GM18508 (cell line): Measurements from ENCODE around the gene LRPAP1.
"Not testable (repeated sequence)": the region's sequence is repeated elsewhere in the genome, so short reads cannot be mapped to it uniquely, and the experiment has no call there.

ENCODE experiments used
- ATAC-seq: cut with Tn5 transposase; IDR thresholded peaks from one replicate; pipeline ENCODE4 v1.9.1; 2021; ENCODE audit warnings: moderate number of reproducible peaks; ENCODE audit not compliant: insufficient read depth, unreplicated experiment

The LRPAP1 gene

DNA sequence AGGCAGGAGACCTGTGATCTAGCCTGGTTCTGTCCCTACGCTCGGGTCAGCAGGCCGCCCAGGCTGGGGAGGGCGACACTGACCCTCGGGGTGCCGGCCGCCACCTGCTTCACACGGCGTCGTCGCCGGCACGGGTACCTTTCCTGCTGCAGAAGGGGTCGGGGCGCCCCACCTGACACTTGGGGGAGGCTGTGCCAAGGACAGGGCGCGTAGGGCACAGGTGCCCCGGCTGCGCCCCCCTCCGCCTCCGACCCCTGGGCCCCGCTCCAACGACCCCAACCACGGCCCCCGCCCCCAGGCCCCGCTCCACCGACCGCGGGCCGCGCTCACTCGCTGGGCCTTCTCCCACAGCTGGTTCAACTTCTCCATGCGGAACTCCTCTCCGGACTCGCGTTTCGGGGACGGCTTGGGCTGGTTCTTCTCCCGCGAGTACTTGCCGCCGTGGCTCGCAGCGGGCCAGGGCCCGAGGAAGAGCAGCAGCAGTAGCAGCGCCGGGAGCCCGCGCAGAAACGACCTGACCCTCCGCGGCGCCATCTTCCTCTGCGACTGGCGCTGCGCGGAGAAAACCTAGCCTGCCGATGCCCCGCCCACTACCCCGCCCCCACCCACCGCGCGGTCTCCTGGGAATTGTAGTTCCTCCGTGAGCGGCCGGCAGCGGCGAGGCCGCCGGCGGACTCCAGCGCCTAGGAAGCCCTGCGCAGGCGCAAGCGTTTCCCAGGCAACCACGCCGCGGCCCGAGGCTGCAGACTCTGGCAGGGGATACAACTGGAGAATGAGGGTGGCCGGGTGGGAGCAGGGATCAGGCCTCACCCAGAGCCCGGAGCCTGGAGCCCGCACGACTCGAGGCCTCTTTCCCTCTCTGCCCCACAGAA, at the start of gene LRPAP1:
TSS of gene LRPAP1 (minus strand) at position 544 of the 872 bp plus-strand sequence. CDS start at position 534, 10 bp downstream.
- no peak for ATAC-seq

DNA sequence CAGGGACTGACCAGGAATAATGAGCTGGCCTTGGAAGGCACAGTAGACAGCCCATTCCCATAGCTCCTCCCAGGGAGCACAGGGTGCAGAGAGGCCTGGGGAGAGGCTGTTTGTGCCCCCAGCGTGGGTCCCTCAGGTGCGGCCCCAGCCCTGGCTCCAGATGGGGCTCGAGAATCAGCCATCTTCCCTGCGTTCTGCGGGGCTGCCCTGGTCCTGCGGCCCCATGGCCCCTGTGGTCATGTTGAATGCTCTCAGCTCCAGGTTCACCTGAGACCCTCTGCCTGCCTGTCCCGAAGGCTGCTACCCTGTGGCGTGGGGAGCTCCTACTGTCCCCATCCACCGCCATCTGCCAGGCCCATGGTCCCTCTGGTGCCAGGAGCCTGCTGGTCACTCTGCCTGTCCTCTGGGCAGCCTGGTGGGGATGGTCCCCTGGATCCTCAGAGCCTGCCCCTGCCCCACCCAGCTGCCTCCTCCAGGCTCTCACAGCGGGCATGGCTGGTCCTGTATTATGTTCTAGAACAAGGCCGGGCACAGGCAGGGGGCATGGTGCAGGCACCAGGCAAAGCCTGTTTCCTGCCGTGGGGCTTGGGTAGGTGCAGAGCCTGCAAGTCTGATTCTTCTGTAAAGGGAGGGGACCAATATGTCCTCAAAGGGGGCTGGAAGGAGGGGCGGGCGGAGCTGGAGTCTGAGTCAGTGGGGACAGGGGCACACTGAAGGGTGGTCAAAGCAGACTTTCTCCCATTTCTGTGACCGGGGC, 49.3 kb upstream of the LRPAP1 start:
- ATAC-seq, result not testable (repeated sequence)

DNA sequence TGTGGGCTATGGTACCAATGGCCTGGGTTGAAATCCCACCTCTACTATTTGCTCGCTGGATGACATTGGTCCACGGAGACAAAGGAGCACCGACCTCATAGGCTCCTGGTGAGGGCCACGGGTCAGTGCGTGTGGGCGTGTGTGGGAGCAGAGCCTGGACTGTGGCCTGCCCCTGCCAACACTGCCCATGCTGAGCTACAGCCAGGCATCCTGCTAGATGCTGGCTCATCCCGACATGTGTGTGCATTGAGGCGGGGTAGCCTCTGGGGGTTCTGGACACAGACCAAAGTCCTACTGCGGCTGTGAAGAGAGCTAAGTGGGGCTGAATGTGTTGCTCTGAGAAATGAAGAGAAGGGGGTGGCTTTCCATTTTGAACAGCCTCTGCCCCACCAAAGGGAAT, 48.6 kb upstream of the LRPAP1 start:
- ATAC-seq, result not testable (repeated sequence)

- not testable (repeated sequence) for ATAC-seq
These were observed 46.4 kb upstream of the LRPAP1 start for GRCh38 chr4:3578527-3579144.

DNA sequence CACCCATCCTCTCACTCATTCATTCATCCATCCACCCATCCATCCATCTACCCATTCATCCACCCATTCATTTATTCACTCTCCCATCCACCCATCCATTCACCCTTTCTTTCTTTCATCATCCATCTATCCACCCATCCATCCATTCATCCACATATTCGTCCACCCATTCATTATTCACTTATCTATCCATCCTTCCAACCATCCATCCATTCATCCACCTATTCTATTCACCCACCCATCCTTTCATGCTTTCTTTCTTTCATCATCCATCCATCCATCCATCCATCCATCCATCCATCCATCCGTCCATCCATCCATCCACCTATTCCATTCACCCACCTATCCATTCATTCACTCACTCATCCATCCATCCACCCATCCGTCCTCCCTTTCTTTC, 45.8 kb upstream of the LRPAP1 start:
- not testable (repeated sequence) for ATAC-seq

DNA sequence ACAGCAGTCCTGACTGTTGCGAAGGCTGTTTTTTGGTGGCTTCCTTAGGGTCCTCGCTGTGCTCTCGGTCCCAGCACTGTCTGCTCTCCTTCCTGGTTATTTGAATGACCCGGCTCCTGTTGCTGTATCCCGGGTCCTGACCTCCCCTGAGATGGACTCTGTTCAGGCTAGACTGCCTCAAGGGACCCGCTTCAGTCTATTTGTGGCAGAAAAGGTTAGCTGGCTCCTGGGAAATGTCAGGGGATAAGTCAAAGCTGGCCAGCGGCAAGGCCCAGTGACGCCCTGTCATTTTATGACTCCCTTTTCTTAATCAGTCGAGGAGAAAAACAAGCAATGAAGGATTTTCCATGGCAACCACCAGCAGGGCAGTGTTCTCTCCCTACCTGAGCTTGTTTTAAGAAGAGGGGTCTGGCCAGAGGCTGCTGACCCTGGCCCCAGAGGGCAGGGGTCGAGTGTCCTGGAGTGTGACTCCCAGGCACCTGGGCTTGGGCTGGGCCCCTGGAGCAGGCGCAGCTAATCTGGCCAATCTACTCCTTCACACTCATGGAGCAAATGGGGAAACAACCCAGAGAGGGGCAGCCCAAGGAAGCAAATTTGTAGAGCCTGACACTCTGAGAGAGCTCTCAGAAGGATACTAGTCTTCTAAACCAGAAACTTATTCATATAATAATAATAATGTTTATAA, 45.1 kb upstream of the LRPAP1 start:
- ATAC-seq, result not testable (repeated sequence)

DNA sequence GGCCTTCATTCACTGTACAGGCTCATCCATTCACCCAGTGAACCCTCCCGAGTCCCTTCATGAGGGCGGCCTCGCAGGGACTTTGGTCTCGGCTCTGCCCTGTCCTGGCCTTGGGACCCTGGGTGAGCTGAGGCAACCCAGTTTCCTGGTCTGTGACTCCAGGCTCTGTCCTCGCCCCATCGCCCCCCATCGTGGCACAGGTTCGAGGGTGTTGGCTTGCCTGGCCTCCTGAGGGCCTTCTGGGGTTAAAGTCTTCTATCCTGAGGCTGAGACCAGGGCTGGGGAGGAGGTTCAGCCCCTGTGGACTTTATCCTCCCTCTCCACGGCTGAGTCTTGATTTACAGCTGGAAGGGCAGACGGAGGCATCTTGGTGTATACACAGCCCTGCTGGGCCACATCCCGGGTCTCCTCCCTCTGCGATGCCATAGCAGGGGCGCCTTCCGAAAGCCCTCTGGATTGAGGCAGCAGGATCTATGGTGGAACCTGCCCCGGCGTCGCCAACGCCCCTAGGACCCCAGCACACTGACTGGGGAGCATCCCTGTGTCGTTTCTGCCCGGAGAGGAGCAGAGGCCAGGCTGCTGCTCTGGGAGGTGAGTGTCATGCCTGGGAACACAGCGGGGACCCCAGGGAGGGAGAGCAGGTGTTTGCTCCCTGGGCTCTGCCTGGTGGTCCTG, 44.4 kb upstream of the LRPAP1 start:
- ATAC-seq, result not testable (repeated sequence)

DNA sequence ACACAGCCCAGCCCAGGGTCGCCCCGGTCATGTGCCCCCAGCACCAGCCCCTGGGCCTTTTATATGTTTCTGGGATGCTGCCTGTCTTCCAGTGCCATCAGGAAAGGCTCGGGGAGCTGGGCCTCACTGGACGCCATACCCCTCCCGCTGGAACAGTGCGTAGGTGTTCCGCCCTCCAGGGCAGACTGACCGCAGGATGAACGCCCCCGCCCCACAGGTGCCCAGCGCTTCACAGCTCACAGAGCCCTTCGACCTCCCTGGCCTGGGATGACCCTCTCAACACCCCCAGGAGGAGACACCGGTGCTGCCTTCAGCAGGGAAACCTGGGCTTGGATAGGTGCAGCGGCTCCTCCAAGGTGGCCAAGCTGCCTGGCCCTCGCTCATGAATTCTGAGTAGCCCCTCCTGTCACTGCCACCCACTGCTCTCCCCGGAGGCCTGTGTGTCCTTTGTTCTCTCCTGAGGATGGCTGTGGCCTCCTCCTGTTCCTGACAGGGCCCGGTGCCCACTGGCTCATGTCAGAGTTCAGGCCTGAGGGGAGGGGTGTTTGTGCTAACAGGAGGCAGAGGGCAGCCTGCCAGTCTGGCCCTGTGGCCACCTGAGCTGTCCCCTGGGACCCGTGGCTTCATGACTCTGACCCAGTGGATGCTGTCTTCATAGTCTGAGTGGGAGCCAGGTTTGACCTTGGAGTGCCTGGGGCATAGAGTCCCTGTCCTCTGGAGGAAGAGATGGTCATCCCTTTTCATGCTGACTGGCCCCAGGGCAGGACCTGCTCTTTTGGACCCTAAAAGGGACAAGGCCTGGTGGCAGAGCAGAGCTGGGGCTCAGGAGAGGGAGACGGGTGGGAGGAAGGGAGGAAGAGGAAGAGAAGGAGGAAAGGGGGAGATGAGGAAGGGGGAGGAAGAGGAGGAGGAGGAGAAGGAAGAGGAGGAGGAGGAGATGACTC, 43.5 kb upstream of the LRPAP1 start:
- not testable (repeated sequence) for ATAC-seq

DNA sequence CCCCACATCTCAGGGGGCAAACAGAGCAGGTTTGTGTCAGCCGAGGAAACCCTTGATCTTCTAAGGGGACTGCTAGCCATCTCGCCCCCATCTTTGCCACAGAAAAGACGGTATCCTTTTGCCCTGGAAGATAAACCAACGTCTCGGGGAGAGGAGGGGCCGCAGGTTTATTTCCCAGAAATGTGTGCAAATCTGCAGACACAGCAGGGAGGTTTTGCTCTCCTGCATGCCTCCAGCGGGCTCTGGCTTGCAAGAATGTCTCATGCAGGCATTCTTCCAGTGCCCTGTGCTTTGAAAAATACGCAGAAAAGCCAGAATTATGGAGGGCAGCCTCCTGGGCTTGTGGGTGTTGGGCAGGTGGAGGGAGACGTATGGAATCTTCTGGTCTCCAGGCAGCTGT, 42.6 kb upstream of the LRPAP1 start:
- ATAC-seq, result not testable (repeated sequence)

DNA sequence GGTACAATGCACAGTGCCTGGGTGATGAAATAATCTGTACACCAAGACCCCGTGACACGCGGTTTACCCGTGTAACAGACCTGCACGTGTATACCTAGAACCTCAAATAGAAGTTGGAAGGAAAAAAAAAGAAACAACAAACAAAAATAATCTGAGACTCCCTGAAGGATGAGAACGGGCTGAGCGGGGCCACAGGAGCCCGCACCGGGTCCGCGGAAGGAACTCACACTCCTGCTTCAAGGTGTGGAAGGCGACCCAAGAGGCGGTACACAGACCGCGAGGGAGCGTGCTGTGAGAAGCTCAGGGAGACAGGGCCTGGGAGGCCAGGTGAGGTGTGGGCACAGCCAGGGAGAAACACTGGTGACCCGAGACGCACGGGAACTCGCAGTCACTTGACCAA, 42.1 kb upstream of the LRPAP1 start:
- not testable (repeated sequence) for ATAC-seq

- no peak for ATAC-seq
These were observed 40.9 kb upstream of the LRPAP1 start for GRCh38 chr4:3573131-3573530.

- no peak for ATAC-seq
These were observed 40.1 kb upstream of the LRPAP1 start for GRCh38 chr4:3572363-3572762.

DNA sequence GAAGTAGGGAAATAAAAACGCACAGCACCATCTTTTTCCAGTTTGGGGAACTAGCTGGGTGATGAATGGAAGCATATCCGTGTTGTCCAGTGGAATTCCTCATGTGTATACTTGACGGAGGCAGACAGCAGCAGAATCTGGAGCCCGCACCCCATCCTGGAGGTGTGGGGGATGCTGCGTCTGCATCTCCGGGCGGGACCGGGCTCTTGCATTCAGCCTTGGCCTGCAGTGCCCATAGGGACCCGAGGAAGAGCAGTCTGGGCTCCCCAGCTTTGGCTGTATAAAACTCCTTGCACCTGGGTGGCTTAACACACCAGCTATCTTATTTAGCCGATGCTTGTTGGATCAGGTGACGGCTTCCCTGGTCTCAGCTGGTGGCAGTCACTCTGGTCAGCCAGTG, 39.7 kb upstream of the LRPAP1 start:
- no peak for ATAC-seq

GRCh38 chr4:3570923-3571322, 38.7 kb upstream of the LRPAP1 start:
- ATAC-seq, result not testable (repeated sequence)

GRCh38 chr4:3569611-3570010, 37.4 kb upstream of the LRPAP1 start:
- ATAC-seq, result not testable (repeated sequence)

- not testable (repeated sequence) for ATAC-seq
These were observed 34.5 kb upstream of the LRPAP1 start for GRCh38 chr4:3566701-3567100.

DNA sequence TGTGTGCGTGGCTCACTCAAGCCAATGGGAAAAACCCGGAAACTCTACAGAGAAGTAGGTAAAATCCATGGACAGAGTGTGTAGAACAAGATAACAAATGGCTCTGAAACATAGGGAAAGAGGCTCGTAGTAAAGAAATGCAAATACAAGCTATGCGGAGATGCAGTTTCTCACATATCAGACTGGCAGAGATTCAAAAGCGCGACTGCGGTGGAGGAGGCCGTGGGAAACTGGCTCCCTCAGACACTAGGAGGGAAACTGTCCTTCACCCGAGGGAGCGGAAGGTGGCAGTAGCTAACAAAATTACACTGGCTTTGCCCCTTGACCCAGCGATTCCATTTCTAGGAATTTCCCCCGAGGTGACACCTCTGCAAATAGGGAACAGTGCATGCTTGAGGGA, 34.1 kb upstream of the LRPAP1 start:
- not testable (repeated sequence) for ATAC-seq

DNA sequence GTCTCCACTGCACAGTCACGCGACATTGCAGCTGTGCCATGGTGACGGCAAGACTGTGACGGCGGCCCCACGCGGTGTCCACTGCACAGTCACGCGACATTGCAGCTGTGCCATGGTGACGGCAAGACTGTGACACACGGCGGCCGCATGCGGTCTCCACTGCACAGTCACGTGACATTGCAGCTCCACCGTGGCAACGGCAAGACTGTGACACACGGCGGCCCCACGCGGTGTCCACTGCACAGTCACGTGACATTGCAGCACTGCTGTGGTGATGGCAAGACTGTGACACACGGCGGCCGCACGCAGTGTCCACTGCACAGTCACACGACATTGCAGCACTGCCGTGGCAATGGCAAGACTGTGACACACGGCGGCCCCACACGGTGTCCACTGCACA, 32.7 kb upstream of the LRPAP1 start:
- not testable (repeated sequence) for ATAC-seq

GRCh38 chr4:3563403-3563802, 31.2 kb upstream of the LRPAP1 start:
- no peak for ATAC-seq
